Superior temporal gyrus (tissue), 1 donor: ENCODE measurements around the gene EFCAB10.
"Not testable (repeated sequence)": the region's sequence is repeated elsewhere in the genome, so short reads cannot be mapped to it uniquely, and the experiment has no call there.

Source experiments
- DNase-seq: peaks from one replicate; pipeline ENCODE4 v3.0.0-alpha.2; 2016; ENCODE audit errors: extremely low spot score

EFCAB10 gene

DNA sequence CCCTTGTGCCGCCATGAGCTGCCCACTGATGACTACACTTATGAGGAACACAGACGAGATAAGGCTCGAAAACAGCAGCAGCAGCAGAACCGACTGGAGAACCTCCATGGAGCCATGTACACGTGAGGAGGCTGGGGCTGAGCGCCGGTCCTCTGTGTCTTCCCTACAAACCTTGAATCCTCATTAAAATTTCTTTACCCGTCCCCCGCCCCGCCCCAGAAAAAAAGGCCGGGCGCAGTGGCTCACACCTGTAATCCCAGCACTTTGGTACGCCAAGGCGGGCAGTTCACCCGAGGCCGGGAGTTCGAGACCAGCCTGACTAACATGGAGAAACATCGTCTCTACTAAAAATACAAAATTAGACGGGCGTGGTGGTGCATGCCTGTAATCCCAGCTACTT lies 50.7 kb downstream of the EFCAB10 start:
- DNase-seq = no peak

DNA sequence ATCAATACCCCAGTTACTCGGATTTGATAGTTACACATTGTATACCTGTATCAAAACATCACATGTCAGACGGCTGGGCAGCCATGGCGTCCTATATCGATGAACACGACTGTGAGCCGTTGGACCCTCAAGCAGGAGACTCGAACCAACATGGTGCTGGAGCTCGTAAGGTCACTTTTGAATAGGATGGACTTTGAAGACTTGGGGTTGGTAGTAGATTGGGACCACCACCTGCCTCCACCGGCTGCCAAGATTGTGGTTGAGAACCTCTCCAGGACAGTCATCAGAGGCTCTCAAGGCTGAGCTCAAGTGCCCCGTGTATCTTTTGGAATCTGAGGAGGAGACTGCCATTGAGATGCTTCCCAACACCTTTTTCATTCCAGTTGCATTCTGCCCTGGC lies 51.2 kb downstream of the EFCAB10 start:
- no peak for DNase-seq

DNA sequence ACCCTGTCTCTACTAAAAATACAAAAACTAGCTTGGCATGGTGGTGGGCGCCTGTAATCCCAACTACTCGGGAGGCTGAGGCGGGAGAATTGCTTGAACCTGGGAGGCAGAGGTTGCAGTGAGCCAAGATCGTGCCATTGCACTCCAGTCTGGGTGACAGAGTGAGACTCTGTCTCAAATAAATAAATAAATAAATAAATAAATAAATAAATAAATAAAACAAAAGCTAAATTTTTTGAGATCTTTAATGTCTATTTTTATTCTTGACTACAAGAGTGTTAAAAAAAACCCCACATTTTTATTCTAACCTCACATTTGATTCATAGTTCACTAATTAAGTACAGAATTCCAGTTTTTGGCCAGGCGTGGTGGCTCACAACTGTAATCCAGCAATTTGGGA lies 53.6 kb downstream of the EFCAB10 start:
- not testable (repeated sequence) for DNase-seq

DNA sequence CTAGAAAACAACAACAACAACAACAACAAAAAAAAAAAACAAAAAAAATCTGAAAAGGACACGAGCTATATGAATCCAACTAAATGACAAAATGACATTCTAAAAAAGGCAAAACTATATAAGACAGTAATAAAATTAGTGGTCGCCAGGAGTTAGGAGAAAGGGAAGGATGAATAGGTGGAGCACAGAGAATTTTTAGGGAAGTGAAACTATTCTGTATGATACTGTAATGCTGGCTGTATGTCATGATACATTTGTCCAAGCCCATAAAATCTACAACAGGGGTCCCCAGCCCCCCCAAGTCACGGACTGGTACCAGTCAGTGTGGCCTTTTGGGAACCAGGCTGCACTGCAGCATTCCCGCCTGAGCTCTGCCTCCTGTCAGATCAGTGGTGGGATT lies 56.5 kb downstream of the EFCAB10 start:
- no peak for DNase-seq

DNA sequence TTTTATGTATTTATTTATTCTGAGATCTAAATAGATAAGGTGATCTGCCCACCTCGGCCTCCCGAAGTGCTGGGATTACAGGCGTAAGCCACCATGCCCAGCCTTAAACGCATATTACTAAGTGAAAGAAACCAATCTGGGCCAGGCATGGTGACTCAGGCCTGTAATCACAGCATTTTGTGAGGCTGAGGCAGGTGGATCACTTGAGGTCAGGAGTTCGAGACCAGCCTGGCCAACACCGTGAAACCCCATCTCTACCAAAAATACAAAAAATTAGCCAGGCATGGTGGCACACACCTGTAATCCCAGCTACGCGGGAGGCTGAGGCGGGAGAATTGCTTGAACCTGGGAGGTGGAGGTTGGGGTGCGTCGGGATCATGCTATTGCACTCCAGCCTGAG lies 56.9 kb downstream of the EFCAB10 start:
- not testable (repeated sequence) for DNase-seq

DNA sequence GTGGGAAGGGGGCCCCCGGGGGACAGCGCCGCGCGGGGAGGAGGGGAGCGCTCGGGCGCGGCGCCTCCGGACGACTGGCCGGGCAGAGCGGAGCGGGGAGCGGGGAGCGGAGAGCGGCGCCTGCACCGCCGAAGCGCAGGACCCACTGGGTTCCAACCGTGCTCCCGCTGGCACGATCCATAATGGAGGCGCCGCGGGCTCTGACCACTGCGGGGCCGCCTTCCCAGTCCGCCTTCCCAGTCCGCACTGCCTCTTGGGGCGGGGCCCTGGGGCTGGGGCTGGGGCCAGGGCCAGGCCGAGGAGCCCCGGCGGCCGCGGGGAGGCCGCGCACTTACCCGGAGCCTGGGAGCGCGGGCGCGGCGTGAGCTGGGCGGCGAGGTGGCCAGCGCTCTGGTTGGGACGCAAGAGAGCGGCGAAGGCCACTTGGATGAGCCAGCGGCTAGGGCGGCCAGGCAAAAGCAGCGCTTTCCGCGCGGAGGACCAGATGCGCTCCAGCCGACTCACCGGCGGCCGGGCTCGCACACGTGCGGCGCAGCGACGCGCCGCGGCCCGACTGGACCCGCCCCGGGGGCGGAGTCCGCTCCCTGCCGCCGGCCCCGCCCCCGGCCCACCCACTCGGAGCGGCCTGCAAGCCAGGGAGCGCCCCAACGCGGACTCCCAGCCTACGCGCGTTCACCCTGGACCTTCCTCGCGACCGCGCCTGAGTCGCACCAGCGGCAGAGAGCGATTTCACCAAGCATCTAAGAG lies 59.4 kb downstream of the EFCAB10 start, which contains the start of gene PUS7:
Gene PUS7, minus strand, starts transcription at position 555 of the 747 bp plus-strand sequence. CDS start 13,759 bp downstream, outside the sequence.
- peak; percentile 85 for DNase-seq

DNA sequence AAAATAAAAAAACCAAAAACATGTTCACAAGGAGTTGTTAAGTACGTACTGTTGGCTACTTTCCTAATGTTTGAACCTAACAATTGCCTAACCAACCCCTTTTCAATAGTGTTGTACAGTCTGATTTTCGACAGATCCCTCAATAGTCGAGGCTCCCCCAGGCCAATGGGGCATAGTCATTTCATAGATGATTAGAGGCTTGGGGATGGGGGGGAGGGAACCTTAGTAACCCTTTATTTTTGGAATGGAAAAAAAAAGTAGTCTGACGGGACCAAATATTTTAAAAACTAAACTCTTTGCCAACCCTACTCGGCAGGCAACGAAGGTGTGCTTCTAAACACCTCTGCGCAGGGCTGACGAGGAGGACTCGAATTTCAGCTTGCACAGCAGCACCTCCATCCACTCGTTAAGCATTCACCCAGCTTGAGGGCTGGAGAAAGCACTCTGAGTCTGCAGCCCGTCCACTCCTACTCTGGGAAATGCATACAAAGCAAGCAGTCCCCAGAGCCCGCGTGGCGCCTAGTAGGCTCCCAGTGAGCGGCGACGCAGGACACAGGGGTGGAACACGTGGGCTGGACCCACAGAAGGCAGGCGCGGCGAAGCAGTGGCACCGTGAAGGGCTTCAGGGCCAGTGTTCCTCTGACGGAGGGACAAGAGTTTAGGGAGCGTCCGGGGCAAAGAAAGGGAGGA lies 60.1 kb downstream of the EFCAB10 start:
- peak; percentile 64 for DNase-seq

DNA sequence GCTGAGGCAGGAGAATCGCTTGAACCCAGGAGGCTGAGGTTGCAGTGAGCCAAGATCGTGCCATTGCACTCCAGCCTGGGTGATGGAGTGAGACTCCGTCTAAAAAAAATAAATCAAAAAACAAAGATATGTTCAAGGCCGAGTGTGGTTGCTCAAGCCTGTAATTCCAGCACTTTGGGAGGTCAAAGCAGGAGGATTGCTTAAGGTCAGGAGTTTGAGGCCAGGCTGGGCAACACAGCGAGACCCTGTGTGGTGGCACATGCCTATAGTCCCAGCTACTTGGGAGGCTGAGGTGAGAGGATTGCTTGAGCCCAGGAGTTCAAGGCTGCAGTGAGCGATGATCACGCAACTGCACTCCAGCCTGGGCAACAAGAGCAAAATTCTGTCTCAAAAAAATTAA lies 60.7 kb downstream of the EFCAB10 start:
- not testable (repeated sequence) for DNase-seq

DNA sequence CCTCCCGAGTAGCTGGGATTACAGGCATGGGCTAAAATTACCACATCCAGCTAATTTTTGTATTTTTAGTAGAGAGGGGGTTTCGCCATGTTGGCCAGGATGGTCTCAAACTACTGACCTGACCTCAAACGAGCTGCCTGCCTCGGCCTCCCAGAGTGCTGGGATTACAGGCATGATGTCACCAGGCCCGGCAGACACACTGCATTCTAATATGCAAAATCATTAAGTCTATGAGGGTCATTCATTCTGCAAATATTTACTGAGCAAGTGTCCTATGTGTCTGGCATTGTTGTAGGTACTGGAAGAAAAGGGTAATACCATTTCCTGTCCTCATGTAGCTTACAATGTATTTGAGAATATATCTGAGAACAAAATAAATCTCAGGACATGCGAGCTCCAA lies 61.9 kb downstream of the EFCAB10 start:
- no peak for DNase-seq

DNA sequence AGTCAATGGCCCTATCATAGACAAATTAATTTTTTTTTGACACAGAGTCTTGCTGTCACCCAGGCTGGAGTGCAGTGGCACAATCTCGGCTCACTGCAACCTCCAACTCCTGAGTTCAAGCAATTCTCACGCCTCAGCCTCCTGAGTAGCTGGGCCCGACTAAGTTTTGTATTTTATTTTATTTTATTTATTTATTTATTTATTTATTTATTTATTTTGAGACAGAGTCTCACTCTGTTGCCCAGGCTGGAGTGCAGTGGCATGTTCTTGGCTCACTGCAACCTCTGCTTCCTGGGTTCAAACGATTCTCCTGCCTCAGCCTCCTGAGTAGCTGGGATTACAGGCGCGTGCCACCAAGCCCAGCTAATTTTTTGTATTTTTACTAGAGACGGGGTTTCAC lies 65.7 kb downstream of the EFCAB10 start:
- DNase-seq = not testable (repeated sequence)
